GM12892 (cell line): ENCODE measurements around the gene SAP30BP.

Source experiments
- POLR2A ChIP-seq: IDR thresholded peaks from 2 replicates; pipeline ENCODE4 v1.6.1; 2011; ENCODE audit warnings: low read depth, low read length, control low read depth
- TAF1 ChIP-seq: IDR thresholded peaks from 2 replicates; pipeline ENCODE4 v1.6.1; 2011; ENCODE audit warnings: low read depth, mild to moderate bottlenecking, control low read depth, low read length, borderline replicate concordance

- TF ChIP-seq TAF1 (no peak), POLR2A (no peak)
Observed at GRCh38 chr17:75722076-75722475, 54.9 kb downstream of the SAP30BP start.
